ENCODE measurements around the gene AP2A2. TPM values are rescaled to one million over a fixed set of nuclear protein-coding genes. Genes with fewer than 3 reads are reported as not detected.
"Not testable (repeated sequence)": the region's sequence is repeated elsewhere in the genome, so short reads cannot be mapped to it uniquely, and the experiment has no call there.

The AP2A2 gene
- total RNA-seq, 1 experiment from 2014 or later = 17.7 TPM

- Histone ChIP-seq H3K36me3 (no peaks in the 10 kb centered on the region; the same call in 1 of the 2 replicates), H3K27ac (no peak overlapping the region), H3K9me3 (replicated peaks) (no peaks in the 10 kb centered on the region), H3K27me3 (replicated peaks) (no peaks in the 10 kb centered on the region), H3K4me3 (no peak overlapping the region), H3K4me1 (replicated peaks) (no peaks in the 10 kb centered on the region)
- DNase-seq (ENCODE audit: low read depth in 1 of 2, low spot score in 2 of 2) = no peak
Observed at GRCh38 chr11:959608-960007, 33.9 kb downstream of the AP2A2 start.

- not testable (repeated sequence) for H3K4me1 ChIP-seq (replicated peaks); H3K27me3 ChIP-seq (replicated peaks); H3K36me3 ChIP-seq; H3K27ac ChIP-seq; H3K9me3 ChIP-seq (replicated peaks); DNase-seq (ENCODE audit: low read depth in 1 of 2, low spot score in 2 of 2); H3K4me3 ChIP-seq
Observed at GRCh38 chr11:961310-961920, 35.7 kb downstream of the AP2A2 start.

DNA sequence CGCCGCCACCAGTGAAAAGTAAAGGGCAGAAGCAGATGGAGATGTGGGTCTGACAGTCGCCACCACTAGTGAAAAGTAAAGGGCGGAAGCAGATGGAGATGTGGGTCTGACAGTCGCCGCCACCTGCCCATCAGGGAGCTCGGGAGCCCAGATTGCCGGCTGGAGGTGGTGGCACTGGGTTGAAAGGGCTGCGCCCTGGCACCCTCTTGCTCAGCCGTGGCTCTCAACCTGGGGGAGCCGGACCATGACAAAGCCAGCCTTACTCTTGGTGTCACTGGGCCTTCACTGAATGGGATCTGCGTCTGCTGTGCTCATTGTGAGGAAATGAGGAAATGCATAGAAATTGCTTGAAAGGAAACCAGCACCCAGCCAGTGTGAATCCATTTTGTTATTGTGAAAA lies 36.3 kb downstream of the AP2A2 start:
- Histone ChIP-seq H3K9me3 (replicated peaks) (no peaks in the 10 kb centered on the region), H3K27me3 (replicated peaks) (no peaks in the 10 kb centered on the region), H3K36me3 (no peaks in the 10 kb centered on the region; the same call in 1 of the 2 replicates), H3K4me3 (no peak overlapping the region), H3K4me1 (replicated peaks) (no peaks in the 10 kb centered on the region), H3K27ac (no peak overlapping the region)
- no peak for DNase-seq (ENCODE audit: low read depth in 1 of 2, low spot score in 2 of 2)

- no peaks in the 10 kb centered on the region for H3K9me3 ChIP-seq (replicated peaks)
- no peaks in the 10 kb centered on the region; the same call in 1 of the 2 replicates for H3K36me3 ChIP-seq
- DNase-seq (ENCODE audit: low read depth in 1 of 2, low spot score in 2 of 2) = no peak
Observed at GRCh38 chr11:962688-963087, 37.0 kb downstream of the AP2A2 start.

GRCh38 chr11:963852-964251 lies 38.2 kb downstream of the AP2A2 start:
- Histone ChIP-seq H3K4me3 (no peak overlapping the region), H3K9me3 (replicated peaks) (no peaks in the 10 kb centered on the region), H3K27me3 (replicated peaks) (no peaks in the 10 kb centered on the region), H3K27ac (no peak overlapping the region), H3K36me3 (no peaks in the 10 kb centered on the region; the same call in 1 of the 2 replicates), H3K4me1 (replicated peaks) (no peaks in the 10 kb centered on the region)
- DNase-seq (ENCODE audit: low read depth in 1 of 2, low spot score in 2 of 2) = no peak

More at GRCh38 chr11:962688-963087, 37.0 kb downstream of the AP2A2 start:
- no peaks in the 10 kb centered on the region for H3K4me1 ChIP-seq (replicated peaks)
- H3K4me3 ChIP-seq = no peak overlapping the region
- H3K27me3 ChIP-seq (replicated peaks) = no peaks in the 10 kb centered on the region
- no peak overlapping the region for H3K27ac ChIP-seq

DNA sequence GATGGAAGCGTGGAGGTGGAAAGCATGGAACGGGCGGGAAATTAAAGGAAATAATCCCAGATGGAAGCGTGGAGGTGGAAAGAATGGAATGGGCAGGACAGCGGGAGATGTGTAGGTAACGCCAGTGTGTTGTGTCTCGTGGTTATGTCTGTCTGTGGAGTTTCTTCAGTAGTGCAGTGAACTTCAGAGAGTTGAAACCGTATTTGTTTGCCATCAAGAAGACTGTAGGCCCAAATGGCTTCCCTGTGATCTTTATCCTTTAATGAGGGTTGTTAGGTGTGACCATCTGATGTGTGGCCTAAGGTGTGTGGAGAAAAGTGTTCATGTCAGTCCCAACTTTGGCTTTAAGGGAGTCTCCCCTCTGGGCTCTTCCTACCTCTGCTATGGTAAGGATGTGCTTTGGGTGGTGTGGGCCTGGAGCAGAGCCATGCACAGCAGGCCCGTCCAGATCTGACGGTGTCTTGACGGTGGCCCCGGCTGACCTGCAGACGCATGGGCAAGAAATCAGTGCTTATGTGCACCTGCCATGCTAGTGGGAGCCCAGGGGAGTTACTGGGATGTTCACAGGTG lies 39.6 kb downstream of the AP2A2 start:
- Histone ChIP-seq H3K27ac (no peak overlapping the region), H3K4me3 (no peak overlapping the region), H3K36me3 (no peaks in the 10 kb centered on the region; the same call in 1 of the 2 replicates), H3K9me3 (replicated peaks) (no peaks in the 10 kb centered on the region), H3K27me3 (replicated peaks) (no peaks in the 10 kb centered on the region), H3K4me1 (replicated peaks) (no peaks in the 10 kb centered on the region)
- no peak for DNase-seq (ENCODE audit: low read depth in 1 of 2, low spot score in 2 of 2)

GRCh38 chr11:967995-968751 lies 42.5 kb downstream of the AP2A2 start:
- Histone ChIP-seq H3K27ac (no peak overlapping the region), H3K27me3 (replicated peaks) (no peaks in the 10 kb centered on the region), H3K4me1 (replicated peaks) (no peaks in the 10 kb centered on the region), H3K9me3 (replicated peaks) (no peaks in the 10 kb centered on the region), H3K36me3 (peaks cover 4% of the 10 kb centered on the region; the same call in 1 of the 2 replicates), H3K4me3 (no peak overlapping the region)
- DNase-seq (ENCODE audit: low read depth in 1 of 2, low spot score in 2 of 2) = no peak

DNA sequence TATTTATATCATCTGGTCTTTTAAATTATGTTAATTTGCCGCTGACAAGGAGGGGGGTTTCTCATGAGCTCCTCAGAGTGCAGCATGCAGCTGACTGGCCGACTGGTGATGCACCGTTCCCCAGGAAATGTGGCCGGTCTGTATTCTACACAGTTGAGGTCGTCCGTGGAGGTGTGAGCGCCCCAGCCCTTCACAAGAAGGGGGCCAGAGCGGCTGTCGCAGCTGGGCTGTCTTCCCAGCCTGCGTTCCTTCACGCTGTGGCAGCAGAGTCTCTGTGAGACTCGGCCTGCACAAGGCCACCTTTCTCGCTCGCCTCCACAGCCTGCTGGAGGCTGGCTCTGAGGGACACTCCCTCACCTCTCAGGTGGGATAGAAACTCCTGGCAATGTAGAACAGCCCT lies 43.2 kb downstream of the AP2A2 start:
- no peaks in the 10 kb centered on the region for H3K4me1 ChIP-seq (replicated peaks)
- no peak overlapping the region for H3K4me3 ChIP-seq
- no peaks in the 10 kb centered on the region for H3K9me3 ChIP-seq (replicated peaks)
- H3K36me3 ChIP-seq = peaks cover 4% of the 10 kb centered on the region; the same call in 1 of the 2 replicates
- no peaks in the 10 kb centered on the region for H3K27me3 ChIP-seq (replicated peaks)
- no peak for DNase-seq (ENCODE audit: low read depth in 1 of 2, low spot score in 2 of 2)
- H3K27ac ChIP-seq = no peak overlapping the region

- no peak overlapping the region for H3K4me3 ChIP-seq
- DNase-seq (ENCODE audit: low read depth in 1 of 2, low spot score in 2 of 2) = no peak
- no peaks in the 10 kb centered on the region for H3K9me3 ChIP-seq (replicated peaks)
- H3K27ac ChIP-seq = no peak overlapping the region
- H3K4me1 ChIP-seq (replicated peaks) = no peaks in the 10 kb centered on the region
- H3K36me3 ChIP-seq = peaks cover 4% of the 10 kb centered on the region; the same call in 1 of the 2 replicates
- no peaks in the 10 kb centered on the region for H3K27me3 ChIP-seq (replicated peaks)
Observed at GRCh38 chr11:969651-970205, 44.1 kb downstream of the AP2A2 start.

GRCh38 chr11:970319-970871 lies 44.7 kb downstream of the AP2A2 start:
- H3K36me3 ChIP-seq = peaks cover 4% of the 10 kb centered on the region; the same call in 1 of the 2 replicates
- no peak overlapping the region for H3K4me3 ChIP-seq
- DNase-seq (ENCODE audit: low read depth in 1 of 2, low spot score in 2 of 2) = no peak
- H3K27ac ChIP-seq = no peak overlapping the region
- H3K9me3 ChIP-seq (replicated peaks) = no peaks in the 10 kb centered on the region
- no peaks in the 10 kb centered on the region for H3K27me3 ChIP-seq (replicated peaks)
- H3K4me1 ChIP-seq (replicated peaks) = no peaks in the 10 kb centered on the region

GRCh38 chr11:971092-971690 lies 45.5 kb downstream of the AP2A2 start:
- Histone ChIP-seq H3K4me1 (replicated peaks) (no peaks in the 10 kb centered on the region), H3K27ac (no peak overlapping the region), H3K27me3 (replicated peaks) (no peaks in the 10 kb centered on the region), H3K9me3 (replicated peaks) (no peaks in the 10 kb centered on the region), H3K36me3 (peaks cover 4% of the 10 kb centered on the region; the same call in 1 of the 2 replicates), H3K4me3 (no peak overlapping the region)
- DNase-seq (ENCODE audit: low read depth in 1 of 2, low spot score in 2 of 2) = no peak

DNA sequence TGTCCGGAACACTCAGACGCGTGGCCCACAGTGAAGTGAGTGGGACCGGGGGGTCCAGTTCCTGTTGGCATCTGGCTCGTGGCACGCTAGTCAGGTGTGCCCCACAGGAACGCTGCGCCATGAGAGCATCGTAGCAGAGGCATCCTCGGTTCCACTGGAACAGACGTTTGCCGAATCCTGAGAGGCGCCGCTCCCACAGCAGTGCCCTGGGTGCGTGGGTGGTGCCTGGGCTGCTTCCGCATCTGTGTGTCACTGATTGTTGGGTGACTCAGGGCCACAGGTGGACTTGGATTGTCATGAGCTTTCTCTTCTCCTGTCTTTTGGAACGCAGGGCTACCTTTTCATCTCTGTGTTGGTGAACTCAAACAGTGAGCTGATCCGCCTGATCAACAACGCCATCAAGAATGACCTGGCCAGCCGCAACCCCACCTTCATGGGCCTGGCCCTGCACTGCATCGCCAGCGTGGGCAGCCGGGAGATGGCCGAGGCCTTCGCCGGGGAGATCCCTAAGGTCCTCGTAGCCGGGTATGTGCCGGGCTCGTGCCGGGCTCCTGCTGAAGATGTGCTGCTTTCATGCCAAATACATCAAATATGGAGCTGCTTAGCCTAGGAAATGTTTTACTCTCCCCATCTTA lies 46.2 kb downstream of the AP2A2 start:
- H3K27ac ChIP-seq = no peak overlapping the region
- DNase-seq (ENCODE audit: low read depth in 1 of 2, low spot score in 2 of 2) = no peak
- no peaks in the 10 kb centered on the region for H3K4me1 ChIP-seq (replicated peaks)
- H3K4me3 ChIP-seq = no peak overlapping the region
- H3K36me3 ChIP-seq = peaks cover 4% of the 10 kb centered on the region; the same call in 1 of the 2 replicates
- H3K9me3 ChIP-seq (replicated peaks) = no peaks in the 10 kb centered on the region
- H3K27me3 ChIP-seq (replicated peaks) = no peaks in the 10 kb centered on the region
